Measurements from ENCODE around the gene RIOK2. TPM values are rescaled to one million over a fixed set of nuclear protein-coding genes. Genes with fewer than 3 reads are reported as not detected.

The RIOK2 gene
- total RNA-seq, 4 donors from 2014 or later = 7.4 to 19.5 (median 15.3) TPM

DNA sequence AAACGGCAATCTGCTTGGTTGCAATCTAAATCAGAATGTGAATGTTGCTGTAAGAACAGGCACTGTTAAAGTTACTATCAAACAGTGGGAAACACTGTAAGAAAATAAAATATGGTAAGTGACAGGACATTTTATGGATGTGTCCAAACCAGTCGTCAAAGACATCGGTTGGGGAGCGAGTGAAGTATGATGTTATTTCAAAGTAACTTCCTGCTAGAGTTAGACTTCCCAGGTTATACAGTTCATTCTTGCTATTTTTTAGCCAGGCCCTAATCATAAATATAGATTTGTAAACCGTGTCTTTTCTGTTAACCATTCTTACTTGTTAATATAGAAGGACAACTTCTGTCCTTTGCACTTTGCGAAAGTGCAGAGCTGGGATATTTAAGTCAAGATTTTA, 70.8 kb downstream of the RIOK2 start:
- Histone ChIP-seq H3K4me1 (no peaks in the 10 kb centered on the region), H3K9me3 (no peaks in the 10 kb centered on the region), H3K36me3 (no peaks in the 10 kb centered on the region), H3K4me3 (no peak overlapping the region), H3K27me3 (peaks cover 0 to 4% (median 0%) of the 10 kb centered on the region in 4 donors), H3K27ac (no peak overlapping the region)
- TF ChIP-seq POLR2A (IDR thresholded peaks at IDR 0.05) = no peak
- no peak for TF ChIP-seq CTCF (IDR thresholded peaks at IDR 0.05)
- 77 to 87% methylated on average over 6 of the region's 6 CpGs for WGBS, 2 donors
- DNase-seq = no peak
- intact Hi-C loops (cut with DNase I) = no loop called here

DNA sequence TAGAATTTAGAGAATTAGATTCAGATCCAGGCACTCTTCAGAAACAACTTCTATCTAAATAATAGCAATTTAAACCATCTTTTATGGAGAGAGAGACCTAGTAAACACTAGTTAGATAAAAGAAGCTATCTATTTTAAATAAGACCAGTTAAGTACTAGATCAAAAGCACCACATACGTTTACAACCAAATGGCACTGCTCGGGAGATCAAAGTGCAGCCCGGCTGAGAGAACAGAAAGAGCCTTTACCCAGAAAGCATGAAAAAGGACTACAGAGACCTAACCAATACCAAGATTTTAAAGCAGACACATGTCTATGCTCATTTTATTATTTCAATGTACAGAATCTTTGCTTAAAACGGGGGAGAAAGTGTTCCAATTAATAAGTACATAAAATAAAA, 71.4 kb downstream of the RIOK2 start:
- 53 to 54% methylated on average over 4 of the region's 4 CpGs for WGBS, 2 donors
- DNase-seq = no peak
- no peak overlapping the region for H3K27ac ChIP-seq
- no peak overlapping the region for H3K4me3 ChIP-seq
- TF ChIP-seq CTCF (IDR thresholded peaks at IDR 0.05) (no peak), POLR2A (IDR thresholded peaks at IDR 0.05) (no peak)
- no peaks in the 10 kb centered on the region for H3K9me3 ChIP-seq
- H3K27me3 ChIP-seq = peaks cover 0 to 4% (median 0%) of the 10 kb centered on the region in 4 donors
- H3K36me3 ChIP-seq = no peaks in the 10 kb centered on the region
- no peaks in the 10 kb centered on the region for H3K4me1 ChIP-seq
- intact Hi-C loops (cut with DNase I) = no loop called here

- intact Hi-C loops (cut with DNase I) = no loop called here
- Histone ChIP-seq H3K4me3 (no peak overlapping the region), H3K27me3 (peaks cover 0 to 4% (median 0%) of the 10 kb centered on the region in 4 donors), H3K27ac (no peak overlapping the region), H3K36me3 (no peaks in the 10 kb centered on the region), H3K9me3 (no peaks in the 10 kb centered on the region), H3K4me1 (no peaks in the 10 kb centered on the region)
- DNase-seq = no peak
- 78 to 85% methylated on average over 5 of the region's 5 CpGs for WGBS, 2 donors
- no peak for TF ChIP-seq CTCF (IDR thresholded peaks at IDR 0.05)
- TF ChIP-seq POLR2A (IDR thresholded peaks at IDR 0.05) = no peak
These were observed 72.0 kb downstream of the RIOK2 start for GRCh38 chr5:97111004-97111403.

Small RNA genes within 50 kb of the gene (small RNA-seq; reads per million reads assigned to genes)
- gene RNU1-73P = 0 reads per million in 4 donors

Other genes starting within 250 kb of the RIOK2 start
- gene LNPEP, start 247.2 kb downstream of the RIOK2 start, total RNA-seq = 10 to 100 TPM; 32.0 to 48.1 (median 36.0) TPM
- not detected for gene LIX1, start 40.6 kb downstream of the RIOK2 start, total RNA-seq

Measured in esophagus squamous epithelium (tissue), 5 donors.